SHP77 (cell line): ENCODE results near the gene MSTN.
"Not testable (repeated sequence)": the region's sequence is repeated elsewhere in the genome, so short reads cannot be mapped to it uniquely, and the experiment has no call there.

Experiments used
- DNase-seq, 2 experiments: peaks; one replicate each; lab custom pipeline; 2025; lab: John Stamatoyannopoulos, UW

Gene MSTN

DNA sequence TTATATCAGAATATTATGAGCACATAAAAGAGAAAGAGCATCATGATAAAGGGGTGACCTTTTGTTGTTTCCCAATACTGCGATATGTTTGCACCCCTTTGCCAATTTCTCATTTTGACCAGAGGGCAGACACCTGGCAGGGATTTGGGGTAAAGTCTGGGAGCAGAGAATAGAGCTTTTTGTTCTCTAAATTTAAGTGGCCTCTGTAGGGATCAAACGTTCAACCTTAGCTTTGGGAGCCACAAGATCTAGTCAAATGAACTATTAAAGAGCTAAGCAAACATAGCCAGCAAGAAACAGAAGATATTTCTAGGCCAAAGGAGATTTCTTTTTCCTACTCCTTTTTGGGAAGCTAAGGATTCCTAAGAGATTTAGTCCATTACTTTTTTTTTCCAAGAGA is 1.1 kb upstream of the MSTN start:
- no peak for DNase-seq

GRCh38 chr2:190062053-190062452 is 476 bp downstream of the MSTN start:
- no peak for DNase-seq

DNA sequence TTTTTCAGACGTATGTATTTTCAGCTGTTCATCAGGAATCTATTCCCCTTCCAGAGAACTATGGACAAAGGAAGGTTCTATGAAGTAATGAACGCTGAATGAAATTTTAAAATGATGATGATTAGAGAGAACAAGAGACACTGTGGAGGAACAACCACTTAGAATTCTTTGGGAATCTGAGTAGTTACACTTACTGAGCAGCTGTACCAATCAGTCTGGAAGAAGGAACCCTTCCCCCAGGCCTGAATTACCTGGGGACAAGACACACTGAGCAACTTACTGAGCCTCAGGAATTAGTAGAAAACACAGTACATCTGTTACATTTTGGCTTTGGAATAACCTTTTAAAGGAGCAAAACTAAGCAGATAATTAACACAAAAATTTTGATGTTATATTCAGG is 1.9 kb downstream of the MSTN start:
- no peak for DNase-seq

DNA sequence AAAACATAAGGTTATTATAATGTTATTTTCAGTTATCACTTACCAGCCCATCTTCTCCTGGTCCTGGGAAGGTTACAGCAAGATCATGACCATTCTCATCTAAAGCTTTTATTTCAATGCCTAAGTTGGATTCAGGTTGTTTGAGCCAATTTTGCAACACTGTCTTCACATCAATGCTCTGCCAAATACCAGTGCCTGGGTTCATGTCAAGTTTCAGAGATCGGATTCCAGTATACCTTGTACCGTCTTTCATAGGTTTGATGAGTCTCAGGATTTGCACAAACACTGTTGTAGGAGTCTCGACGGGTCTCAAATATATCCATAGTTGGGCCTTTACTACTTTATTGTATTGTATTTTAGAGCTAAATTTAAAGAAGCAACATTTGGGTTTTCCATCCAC is 2.5 kb downstream of the MSTN start:
- DNase-seq, result no peak

DNA sequence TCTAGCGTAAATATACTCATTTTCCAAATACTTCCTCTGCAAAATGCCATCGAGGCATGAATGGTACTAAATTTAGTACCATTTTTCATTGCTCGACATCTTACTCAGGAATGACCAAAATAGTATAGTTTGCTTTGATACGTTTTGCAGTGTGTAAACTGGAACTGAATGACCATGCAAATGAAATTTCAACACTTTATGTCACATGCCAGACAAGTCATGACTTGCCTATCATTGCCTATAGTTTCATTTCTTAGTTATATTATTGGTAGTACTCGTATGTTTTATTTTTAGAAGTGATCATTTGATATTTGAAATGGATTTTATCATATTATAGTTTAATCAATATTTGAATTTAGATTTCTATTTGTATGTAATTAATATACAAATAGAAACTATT is 9.1 kb downstream of the MSTN start:
- no peak for DNase-seq

GRCh38 chr2:190052307-190052706 is 10.2 kb downstream of the MSTN start:
- no peak for DNase-seq

GRCh38 chr2:190051223-190051622 is 11.3 kb downstream of the MSTN start:
- no peak for DNase-seq

- no peak for DNase-seq
These were observed 12.5 kb downstream of the MSTN start for GRCh38 chr2:190050001-190050400.

DNA sequence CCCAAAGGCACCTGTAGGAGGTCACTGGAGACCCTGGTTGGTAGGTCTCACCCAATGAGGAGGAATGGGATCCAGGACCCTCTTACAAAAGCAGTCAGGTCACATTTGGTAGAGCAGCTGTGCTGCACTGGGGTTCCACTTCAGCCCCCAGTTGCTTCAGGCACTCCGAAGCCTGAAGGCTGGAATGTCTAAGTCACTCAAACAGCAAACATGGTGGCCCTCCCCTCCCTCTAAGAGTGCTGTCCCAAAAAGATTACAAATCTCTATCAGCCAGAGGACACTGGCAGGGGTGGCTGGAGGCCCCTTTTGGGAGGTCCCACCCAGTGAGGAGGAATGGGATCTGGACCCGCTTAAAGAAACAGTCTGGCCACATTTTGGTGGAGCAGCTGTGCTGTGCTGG is 17.7 kb downstream of the MSTN start:
- no peak for DNase-seq

GRCh38 chr2:190043441-190043840 is 19.1 kb downstream of the MSTN start:
- no peak for DNase-seq

DNA sequence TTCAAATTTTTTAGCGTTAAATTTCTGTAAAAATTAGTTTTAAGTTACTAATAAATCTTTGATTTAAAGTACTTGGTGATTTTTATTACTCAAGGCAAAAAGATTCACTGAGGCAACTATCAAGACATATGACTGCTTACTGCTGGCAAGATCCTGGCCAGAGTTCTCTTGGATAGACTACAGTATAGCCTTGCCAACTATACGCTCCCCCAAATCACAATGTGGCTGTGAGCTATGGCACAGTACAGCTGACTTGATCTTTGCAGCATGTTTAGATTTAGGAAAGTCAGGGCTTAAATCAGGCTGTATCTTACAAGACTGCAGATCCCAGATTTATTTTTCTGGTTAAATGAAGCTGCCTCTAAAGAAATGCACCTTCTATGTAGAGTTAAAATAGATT is 26.5 kb downstream of the MSTN start:
- no peak for DNase-seq

DNA sequence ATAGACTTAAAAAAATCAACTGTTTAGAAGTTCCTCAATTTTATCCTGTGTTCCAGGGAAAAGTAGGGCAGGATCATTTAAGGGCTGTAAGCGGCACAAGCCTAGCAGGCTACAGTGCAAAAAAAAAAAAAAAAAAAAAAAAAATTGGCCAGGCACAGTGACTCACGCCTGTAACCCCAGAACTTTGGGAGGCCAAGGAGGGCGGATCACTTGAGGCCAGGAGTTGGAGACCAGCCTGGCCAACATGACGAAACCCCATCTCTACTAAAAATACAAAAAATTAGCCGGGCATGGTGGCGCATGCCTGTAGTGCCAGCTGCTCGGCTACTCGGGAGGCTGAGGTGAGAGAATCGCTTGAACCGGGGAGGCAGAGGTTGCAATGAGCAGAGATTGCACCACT is 28.1 kb downstream of the MSTN start:
- DNase-seq, result not testable (repeated sequence)

DNA sequence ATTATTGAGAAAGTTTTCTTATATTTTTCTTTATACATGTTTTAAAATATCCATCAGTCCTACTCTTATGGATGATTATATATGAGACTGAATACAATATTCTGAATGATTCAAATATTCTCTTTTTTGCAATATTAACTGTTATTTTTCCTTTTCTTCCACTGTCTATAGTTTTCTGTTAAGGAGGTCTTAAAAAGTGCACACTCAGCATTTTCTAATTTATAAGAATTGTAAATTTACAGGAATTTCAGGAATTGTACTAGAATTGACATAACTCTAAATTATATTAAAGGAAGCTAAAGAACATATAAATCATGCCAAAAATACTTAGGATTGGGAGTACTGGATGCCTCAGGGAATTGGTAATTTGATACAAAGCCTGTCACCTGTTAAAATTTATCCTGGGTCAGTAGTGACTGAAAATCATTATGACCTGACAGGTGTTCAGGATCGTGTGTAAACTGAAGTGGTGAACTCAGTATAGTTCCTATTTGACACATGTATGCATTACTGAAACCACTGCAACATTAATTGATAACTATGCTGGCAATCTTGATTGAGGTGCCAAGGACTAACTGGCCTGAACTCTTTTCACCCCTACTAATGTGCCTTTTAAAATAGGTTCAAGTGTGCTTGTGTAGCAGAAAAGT is 30.4 kb downstream of the MSTN start:
- peak; percentile 6 to 10 for DNase-seq

GRCh38 chr2:190023860-190024259 is 38.7 kb downstream of the MSTN start:
- DNase-seq, result peak; percentile 8 to 52

GRCh38 chr2:190020720-190021119 is 41.8 kb downstream of the MSTN start:
- no peak for DNase-seq

GRCh38 chr2:190017837-190018236 is 44.7 kb downstream of the MSTN start:
- no peak for DNase-seq

- not testable (repeated sequence) for DNase-seq
These were observed 46.6 kb downstream of the MSTN start for GRCh38 chr2:190015969-190016368.
